A673 (cell line): ENCODE measurements around the gene PHACTR3. TPM values are rescaled to one million over a fixed set of nuclear protein-coding genes. Genes with fewer than 3 reads are reported as not detected.

Experiments
- BruUV-seq: library from RNA; stranded (reverse); fragments of 400-500 nt; replicated peaks from 2 replicates; lab custom pipeline; 2021; lab: Mats Ljungman, UMichigan
- CTCF ChIA-PET: fragments of 300-600 bp; sonication (Branson Sonifier 250); formaldehyde crosslinking; loops from one replicate; lab custom pipeline; 2022; ENCODE audit warnings: antibody characterized with exemption; lab: Charles Lee
- POLR2A ChIA-PET: fragments of 300-600 bp; sonication (Branson Sonifier 250); formaldehyde crosslinking; loops from one replicate; lab custom pipeline; 2022; ENCODE audit warnings: antibody characterized with exemption; ENCODE audit not compliant: low non-redundant PET; lab: Charles Lee
- DNase-seq: peaks from one replicate; pipeline ENCODE4 v3.0.0-alpha.2; 2015; ENCODE audit warnings: low spot score
- H3K27ac ChIP-seq: fragments of 200-600 bp; sonication (generic); 2 replicates; pipeline ENCODE4 v1.5.1; 2016; ENCODE audit warnings: mixed run types, low read depth, mild to moderate bottlenecking, mixed read lengths, antibody characterized with exemption, low read length; ENCODE audit not compliant: poor library complexity, severe bottlenecking
- H3K27me3 ChIP-seq: fragments of 200-600 bp; sonication (generic); replicated peaks from 2 replicates; pipeline ENCODE4 v1.6.1; 2017; ENCODE audit warnings: mixed run types, low read depth, mild to moderate bottlenecking, mixed read lengths, antibody characterized with exemption, low read length; ENCODE audit not compliant: insufficient read depth, poor library complexity
- H3K36me3 ChIP-seq: fragments of 200-600 bp; sonication (generic); 2 replicates; pipeline ENCODE4 v1.6.1; 2016; ENCODE audit warnings: mixed run types, mild to moderate bottlenecking, mixed read lengths, antibody characterized with exemption, low read length; ENCODE audit not compliant: insufficient read depth, poor library complexity, severe bottlenecking
- H3K4me1 ChIP-seq: fragments of 200-600 bp; sonication (generic); 2 replicates; pipeline ENCODE4 v1.6.1; 2017; ENCODE audit warnings: mixed run types, mild to moderate bottlenecking, mixed read lengths, antibody characterized with exemption, low read length; ENCODE audit not compliant: insufficient read depth, poor library complexity, severe bottlenecking
- H3K4me3 ChIP-seq: fragments of 200-600 bp; sonication (generic); 2 replicates; pipeline ENCODE4 v1.5.1; 2016; ENCODE audit warnings: low read depth, mixed run types, mild to moderate bottlenecking, mixed read lengths, low read length; ENCODE audit not compliant: poor library complexity, severe bottlenecking
- H3K9me3 ChIP-seq: fragments of 200-600 bp; sonication (generic); 2 replicates; pipeline ENCODE4 v1.6.1; 2016; ENCODE audit warnings: mixed run types, low read depth, mild to moderate bottlenecking, mixed read lengths, antibody characterized with exemption, low read length; ENCODE audit not compliant: poor library complexity, severe bottlenecking
- CTCF ChIP-seq: fragments of 300-800, 200-600 bp; sonication (generic); conservative IDR thresholded peaks from 2 replicates; pipeline ENCODE4 v1.5.1; 2017; ENCODE audit warnings: low read depth, mild to moderate bottlenecking, antibody characterized with exemption, low read length, moderate library complexity, mixed read lengths
- EZH2 ChIP-seq: fragments of 200-600 bp; sonication (generic); IDR thresholded peaks from 2 replicates; pipeline ENCODE4 v1.6.1; 2017; ENCODE audit warnings: borderline replicate concordance, low read depth, mild to moderate bottlenecking, mixed read lengths, antibody characterized with exemption, low read length; ENCODE audit not compliant: poor library complexity, severe bottlenecking
- intact Hi-C: fragments of 100-400 bp; cut with micrococcal nuclease; formaldehyde crosslinking; loops from one replicate; pipeline ENCODE4 v1.10.0; 2022; ENCODE audit not compliant: unreplicated experiment
- total RNA-seq: library from RNA; stranded (reverse); gene quantifications from 2 replicates; pipeline ENCODE4 v1.2.3, GENCODE V29; 2021

The PHACTR3 gene
- total RNA-seq, 1 experiment from 2014 or later, result 0.17 TPM

GRCh38 chr20:59571551-59572314 is 32.6 kb upstream of the PHACTR3 start:
- Histone ChIP-seq H3K27ac (no peak overlapping the region), H3K36me3 (no peaks in the 10 kb centered on the region), H3K4me1 (peaks cover 8% of the 10 kb centered on the region), H3K9me3 (no peaks in the 10 kb centered on the region), H3K4me3 (peak overlapping the region; percentile 39), H3K27me3 (peaks cover 48% of the 10 kb centered on the region)
- TF ChIP-seq EZH2, result no peak
- TF ChIP-seq CTCF, result peak; percentile 95
- intact Hi-C loops, result loop anchor here (1.0 kb wide), 2 partner anchors 43 to 180 kb away; no protein-coding TSS in a partner anchor
- CTCF ChIA-PET, result interaction anchor here (0.5 to 0.9 kb wide), 3 partner anchors 12 to 349 kb away, joined by 3 to 4 read pairs (median 3); no protein-coding TSS in a partner anchor
- peak; percentile 68 for DNase-seq
- BruUV-seq, result no TSS peak
- POLR2A ChIA-PET, result no interaction called here

GRCh38 chr20:59572515-59572914 is 31.8 kb upstream of the PHACTR3 start:
- POLR2A ChIA-PET, result no interaction called here
- intact Hi-C loops, result no loop called here
- no TSS peak for BruUV-seq
- Histone ChIP-seq H3K27me3 (peaks cover 49% of the 10 kb centered on the region), H3K36me3 (no peaks in the 10 kb centered on the region), H3K4me1 (peaks cover 8% of the 10 kb centered on the region), H3K27ac (no peak overlapping the region), H3K4me3 (no peak overlapping the region), H3K9me3 (no peaks in the 10 kb centered on the region)
- TF ChIP-seq CTCF, result no peak
- no peak for DNase-seq
- CTCF ChIA-PET, result no interaction called here

GRCh38 chr20:59573837-59574236 is 30.5 kb upstream of the PHACTR3 start:
- TF ChIP-seq CTCF (no peak), EZH2 (no peak)
- ChIA-PET POLR2A (no interaction called here), CTCF (no interaction called here)
- H3K4me1 ChIP-seq, result peaks cover 8% of the 10 kb centered on the region
- H3K27ac ChIP-seq, result no peak overlapping the region
- H3K36me3 ChIP-seq, result no peaks in the 10 kb centered on the region
- intact Hi-C loops, result no loop called here
- BruUV-seq, result no TSS peak
- DNase-seq, result no peak
- H3K4me3 ChIP-seq, result no peak overlapping the region
- peaks cover 44% of the 10 kb centered on the region for H3K27me3 ChIP-seq
- no peaks in the 10 kb centered on the region for H3K9me3 ChIP-seq
